ENCODE measurements around the gene EPPIN.

GRCh38 chr20:45593498-45593897 lies 46.3 kb upstream of the EPPIN start:
- TF ChIP-seq CTCF (IDR thresholded peaks at IDR 0.05) = no peak
- TF ChIP-seq EZH2 (IDR thresholded peaks at IDR 0.05; ENCODE audit: borderline replicate concordance, insufficient read depth, low read depth, low read length, poor library complexity, severe bottlenecking) = no peak

Data from B cell (primary cell).